GM12865 (cell line): Measurements from ENCODE around the gene FAM219B.
"Not testable (repeated sequence)": the region's sequence is repeated elsewhere in the genome, so short reads cannot be mapped to it uniquely, and the experiment has no call there.

ENCODE experiments used
- DNase-seq: peaks from one replicate; pipeline ENCODE4 v3.0.0; 2010; ENCODE audit warnings: low read depth
- H3K4me3 ChIP-seq: 2 replicates; pipeline ENCODE4 v1.5.1; 2011; ENCODE audit warnings: mild to moderate bottlenecking, low read depth, low read length, control low read depth
- TF ChIP-seq, protein P1 (sequence below): IDR thresholded peaks from 2 replicates; pipeline ENCODE4 v1.5.1; 2011; ENCODE audit warnings: low read length, control low read depth, low read depth, inconsistent platforms; ENCODE audit not compliant: insufficient read depth; ENCODE audit errors: missing control alignments

Gene FAM219B

GRCh38 chr15:74903676-74904075, 3.0 kb downstream of the FAM219B start:
- no peak overlapping the region for H3K4me3 ChIP-seq
- no peak for DNase-seq
- TF ChIP-seq, protein P1, sequence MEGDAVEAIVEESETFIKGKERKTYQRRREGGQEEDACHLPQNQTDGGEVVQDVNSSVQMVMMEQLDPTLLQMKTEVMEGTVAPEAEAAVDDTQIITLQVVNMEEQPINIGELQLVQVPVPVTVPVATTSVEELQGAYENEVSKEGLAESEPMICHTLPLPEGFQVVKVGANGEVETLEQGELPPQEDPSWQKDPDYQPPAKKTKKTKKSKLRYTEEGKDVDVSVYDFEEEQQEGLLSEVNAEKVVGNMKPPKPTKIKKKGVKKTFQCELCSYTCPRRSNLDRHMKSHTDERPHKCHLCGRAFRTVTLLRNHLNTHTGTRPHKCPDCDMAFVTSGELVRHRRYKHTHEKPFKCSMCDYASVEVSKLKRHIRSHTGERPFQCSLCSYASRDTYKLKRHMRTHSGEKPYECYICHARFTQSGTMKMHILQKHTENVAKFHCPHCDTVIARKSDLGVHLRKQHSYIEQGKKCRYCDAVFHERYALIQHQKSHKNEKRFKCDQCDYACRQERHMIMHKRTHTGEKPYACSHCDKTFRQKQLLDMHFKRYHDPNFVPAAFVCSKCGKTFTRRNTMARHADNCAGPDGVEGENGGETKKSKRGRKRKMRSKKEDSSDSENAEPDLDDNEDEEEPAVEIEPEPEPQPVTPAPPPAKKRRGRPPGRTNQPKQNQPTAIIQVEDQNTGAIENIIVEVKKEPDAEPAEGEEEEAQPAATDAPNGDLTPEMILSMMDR, result no peak

DNA sequence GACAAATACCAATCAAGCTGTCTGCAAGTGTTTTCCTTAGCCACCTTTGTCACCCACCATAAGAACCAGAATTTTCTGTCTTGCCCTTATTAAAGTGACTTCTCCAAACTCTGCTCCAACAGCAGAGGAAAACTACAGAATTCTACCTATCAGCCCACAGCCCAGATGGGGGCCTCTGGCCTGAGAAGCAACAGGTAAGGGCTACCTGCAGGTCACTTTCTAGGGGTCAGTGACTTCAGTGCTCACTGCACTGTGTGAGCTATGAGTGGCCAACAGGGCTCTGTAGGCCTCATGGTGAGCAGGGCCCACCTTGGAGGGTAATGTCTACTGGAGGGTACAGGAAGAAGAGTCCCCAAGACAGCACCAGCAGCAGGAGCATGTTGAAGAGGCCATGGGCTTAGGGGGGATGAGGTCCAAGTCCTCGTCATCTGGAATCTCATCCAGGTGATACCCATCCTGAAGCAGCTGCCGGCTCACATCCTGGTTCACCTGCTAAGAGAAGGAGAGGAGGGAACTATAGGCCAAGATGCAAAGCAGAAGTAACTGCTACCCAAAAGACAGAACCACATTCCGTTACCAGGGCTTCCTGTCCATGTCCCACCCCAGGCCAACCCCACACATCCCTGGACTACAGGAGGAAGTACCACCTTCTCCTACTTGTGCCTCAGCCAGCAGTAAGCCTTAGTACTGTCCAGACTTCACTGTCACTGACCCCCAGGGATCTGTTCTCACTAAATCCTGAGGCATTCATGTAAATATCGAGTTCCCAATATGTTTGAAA, 4.2 kb downstream of the FAM219B start:
- H3K4me3 ChIP-seq, result no peak overlapping the region
- TF ChIP-seq, protein P1, result no peak
- no peak for DNase-seq

DNA sequence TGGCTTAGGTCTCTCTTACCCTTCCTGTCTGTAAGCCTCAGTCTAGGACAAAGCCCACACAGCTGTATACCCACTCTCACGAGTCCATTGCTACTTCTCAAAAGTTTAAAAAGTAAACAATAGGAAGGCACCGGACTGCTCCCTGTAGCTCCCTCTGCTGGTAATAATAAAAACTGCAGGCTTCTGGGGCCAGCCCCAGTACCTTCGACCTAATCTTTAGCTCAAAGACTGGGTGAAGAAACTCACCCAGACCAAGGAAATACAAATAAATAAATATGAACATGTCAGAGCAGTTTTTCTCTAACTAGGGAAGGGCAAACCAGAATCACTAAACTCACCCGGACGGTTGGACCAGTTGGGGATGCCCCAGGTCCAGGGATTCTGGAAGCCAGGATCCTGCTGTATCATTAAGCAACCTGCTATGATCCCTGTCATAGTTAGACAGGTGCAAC, 5.0 kb downstream of the FAM219B start:
- DNase-seq, result peak; percentile 70
- no peak overlapping the region for H3K4me3 ChIP-seq
- TF ChIP-seq, protein P1, result peak; percentile 74

DNA sequence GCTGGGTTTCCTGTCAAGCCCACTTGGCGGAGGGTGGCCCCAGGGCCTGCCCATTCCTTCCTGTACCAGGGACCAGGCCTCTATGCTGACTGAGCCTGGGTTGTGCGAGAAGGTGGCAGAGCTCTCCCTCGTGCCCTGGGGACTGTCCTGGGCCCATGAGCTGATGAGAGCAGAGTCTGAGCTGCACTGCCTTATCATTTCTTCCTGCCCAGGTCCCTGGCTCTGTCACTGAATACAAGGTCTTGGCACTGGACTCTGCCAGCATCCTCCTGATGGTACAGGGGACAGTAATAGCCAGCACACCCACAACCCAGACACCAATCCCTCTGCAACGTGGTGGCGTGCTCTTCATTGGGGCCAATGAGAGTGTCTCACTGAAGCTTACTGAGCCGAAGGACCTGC, 9.3 kb downstream of the FAM219B start:
- DNase-seq, result no peak
- TF ChIP-seq, protein P1, result no peak
- no peak overlapping the region for H3K4me3 ChIP-seq

GRCh38 chr15:74896316-74896715, 10.3 kb downstream of the FAM219B start:
- TF ChIP-seq, protein P1, result no peak
- no peak for DNase-seq
- H3K4me3 ChIP-seq, result no peak overlapping the region

DNA sequence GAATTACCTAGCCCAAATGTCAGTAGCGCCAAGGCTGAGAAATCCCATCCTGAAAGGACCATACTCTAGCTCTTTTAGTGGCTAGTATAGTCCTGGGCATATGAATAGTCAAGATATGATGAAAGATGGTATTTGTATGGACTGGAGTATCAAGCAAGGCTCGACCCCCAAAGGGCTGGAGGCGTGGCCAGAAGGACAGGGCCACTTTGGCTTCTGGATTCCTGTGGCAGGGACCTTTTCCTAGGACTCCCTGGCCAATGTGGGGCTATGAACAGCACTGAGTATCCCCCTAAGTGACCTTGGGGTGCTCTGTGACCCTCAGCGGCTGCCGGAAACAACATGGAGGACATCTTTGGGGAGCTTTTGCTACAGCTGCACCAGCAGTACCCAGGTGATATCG, 10.8 kb downstream of the FAM219B start:
- no peak overlapping the region for H3K4me3 ChIP-seq
- DNase-seq, result no peak
- TF ChIP-seq, protein P1, result no peak

GRCh38 chr15:74894383-74894782, 12.3 kb downstream of the FAM219B start:
- H3K4me3 ChIP-seq, DNase-seq: not testable (repeated sequence)
